WERI-Rb-1 (cell line): ENCODE measurements around the gene ATP7B.

ENCODE experiments used
- DNase-seq: peaks from one replicate; pipeline ENCODE4 v3.0.0-alpha.2; 2020
- H3K27ac ChIP-seq: fragments of 250-450 bp; sonication (Bioruptor Pico); 2 replicates; pipeline ENCODE4 v1.5.1; 2020; ENCODE audit warnings: mild to moderate bottlenecking, moderate library complexity
- H3K27me3 ChIP-seq: fragments of 250-450 bp; sonication (Bioruptor Pico); 2 replicates; pipeline ENCODE4 v1.5.1; 2021; ENCODE audit warnings: mild to moderate bottlenecking, low read depth, moderate library complexity; ENCODE audit not compliant: insufficient read depth, severe bottlenecking
- H3K36me3 ChIP-seq: fragments of 250-450 bp; sonication (Bioruptor Pico); 2 replicates; pipeline ENCODE4 v1.5.1; 2020; ENCODE audit warnings: mild to moderate bottlenecking, moderate library complexity
- H3K4me3 ChIP-seq: 2 replicates; pipeline ENCODE4 v1.5.1; 2011; ENCODE audit warnings: low read depth, mild to moderate bottlenecking, control low read depth, low read length
- H3K9me3 ChIP-seq: fragments of 250-450 bp; sonication (Bioruptor Pico); 2 replicates; pipeline ENCODE4 v1.5.1; 2021; ENCODE audit warnings: mild to moderate bottlenecking, moderate library complexity; ENCODE audit not compliant: severe bottlenecking
- TF ChIP-seq, protein P1 (sequence below): IDR thresholded peaks from 2 replicates; pipeline ENCODE4 v1.5.1; 2011; ENCODE audit warnings: low read depth, mild to moderate bottlenecking, control low read depth, inconsistent platforms, low read length

The ATP7B gene

DNA sequence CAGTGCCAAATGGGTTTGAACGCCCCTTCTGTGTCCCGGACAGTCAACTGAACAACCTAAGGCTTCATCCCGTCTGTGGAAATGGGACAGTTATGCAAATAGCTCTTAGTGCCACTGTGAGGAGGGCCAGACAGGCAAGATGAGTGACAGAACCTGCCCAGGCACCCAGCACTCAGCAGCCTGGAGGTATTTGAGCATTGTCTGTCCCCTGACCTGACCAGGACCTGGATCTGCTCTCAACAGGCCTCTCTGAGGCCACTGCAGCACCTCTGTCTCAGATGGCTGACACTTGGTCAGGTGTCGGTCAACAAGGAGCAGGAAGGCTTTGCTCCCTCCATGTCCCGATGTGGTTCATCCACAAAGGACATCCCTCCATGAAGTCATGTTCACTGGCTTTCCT is 81.6 kb downstream of the ATP7B start:
- TF ChIP-seq, protein P1, sequence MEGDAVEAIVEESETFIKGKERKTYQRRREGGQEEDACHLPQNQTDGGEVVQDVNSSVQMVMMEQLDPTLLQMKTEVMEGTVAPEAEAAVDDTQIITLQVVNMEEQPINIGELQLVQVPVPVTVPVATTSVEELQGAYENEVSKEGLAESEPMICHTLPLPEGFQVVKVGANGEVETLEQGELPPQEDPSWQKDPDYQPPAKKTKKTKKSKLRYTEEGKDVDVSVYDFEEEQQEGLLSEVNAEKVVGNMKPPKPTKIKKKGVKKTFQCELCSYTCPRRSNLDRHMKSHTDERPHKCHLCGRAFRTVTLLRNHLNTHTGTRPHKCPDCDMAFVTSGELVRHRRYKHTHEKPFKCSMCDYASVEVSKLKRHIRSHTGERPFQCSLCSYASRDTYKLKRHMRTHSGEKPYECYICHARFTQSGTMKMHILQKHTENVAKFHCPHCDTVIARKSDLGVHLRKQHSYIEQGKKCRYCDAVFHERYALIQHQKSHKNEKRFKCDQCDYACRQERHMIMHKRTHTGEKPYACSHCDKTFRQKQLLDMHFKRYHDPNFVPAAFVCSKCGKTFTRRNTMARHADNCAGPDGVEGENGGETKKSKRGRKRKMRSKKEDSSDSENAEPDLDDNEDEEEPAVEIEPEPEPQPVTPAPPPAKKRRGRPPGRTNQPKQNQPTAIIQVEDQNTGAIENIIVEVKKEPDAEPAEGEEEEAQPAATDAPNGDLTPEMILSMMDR, result no peak
- H3K36me3 ChIP-seq, result no peaks in the 10 kb centered on the region
- H3K27ac ChIP-seq, result no peak overlapping the region
- H3K27me3 ChIP-seq, result no peaks in the 10 kb centered on the region
- no peak overlapping the region for H3K4me3 ChIP-seq
- no peak for DNase-seq
- no peaks in the 10 kb centered on the region for H3K9me3 ChIP-seq

DNA sequence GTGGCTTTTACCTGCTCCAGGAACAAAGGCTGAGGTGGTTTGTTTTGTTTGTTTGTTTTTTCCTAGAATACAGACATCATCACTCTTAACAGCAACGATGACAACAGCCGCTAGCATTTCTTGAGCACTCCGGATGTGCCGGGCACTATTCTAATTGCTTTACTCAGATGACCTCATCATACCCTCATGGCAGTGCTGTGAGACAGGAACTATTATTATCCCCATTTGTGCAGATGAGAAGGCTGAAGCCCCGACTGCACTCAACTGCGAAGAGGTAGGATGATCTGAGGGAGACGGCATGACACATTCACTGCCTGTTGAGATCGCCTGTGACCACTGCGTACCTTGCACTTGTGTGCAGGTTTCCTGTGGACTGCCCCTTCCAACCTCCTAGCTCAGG is 83.0 kb downstream of the ATP7B start:
- TF ChIP-seq, protein P1, result no peak
- no peaks in the 10 kb centered on the region for H3K27me3 ChIP-seq
- DNase-seq, result peak; percentile 31

DNA sequence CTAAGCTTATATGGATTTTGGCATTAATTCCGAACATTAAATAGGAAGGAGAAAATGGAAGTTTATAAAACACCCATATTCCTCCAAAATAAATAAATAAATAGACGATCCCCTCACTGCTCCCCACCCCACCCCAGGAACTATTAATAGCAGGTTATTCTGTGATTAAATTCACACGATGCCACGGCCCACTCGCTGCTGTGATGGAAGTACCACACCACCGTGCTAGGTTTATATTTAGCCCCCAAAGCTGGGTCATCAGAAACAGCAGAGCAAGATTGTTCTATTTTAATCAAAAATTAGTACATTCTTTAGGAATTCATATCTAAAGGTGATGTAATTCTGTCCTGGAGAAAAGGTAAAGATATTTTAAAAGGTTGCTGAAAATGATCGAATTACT is 84.1 kb downstream of the ATP7B start:
- Histone ChIP-seq H3K27me3 (no peaks in the 10 kb centered on the region), H3K9me3 (no peaks in the 10 kb centered on the region), H3K4me3 (no peak overlapping the region), H3K36me3 (no peaks in the 10 kb centered on the region), H3K27ac (no peak overlapping the region)
- DNase-seq, result no peak
- TF ChIP-seq, protein P1, result no peak

More for the DNA sequence above, 83.0 kb downstream of the ATP7B start:
- no peaks in the 10 kb centered on the region for H3K9me3 ChIP-seq
- 0 out of 2 replicates have a peak overlapping the region, but pooled peaks have one; percentile 37 for H3K27ac ChIP-seq
- H3K36me3 ChIP-seq, result no peaks in the 10 kb centered on the region
- H3K4me3 ChIP-seq, result 0 out of 2 replicates have a peak overlapping the region, but pooled peaks have one; percentile 14

DNA sequence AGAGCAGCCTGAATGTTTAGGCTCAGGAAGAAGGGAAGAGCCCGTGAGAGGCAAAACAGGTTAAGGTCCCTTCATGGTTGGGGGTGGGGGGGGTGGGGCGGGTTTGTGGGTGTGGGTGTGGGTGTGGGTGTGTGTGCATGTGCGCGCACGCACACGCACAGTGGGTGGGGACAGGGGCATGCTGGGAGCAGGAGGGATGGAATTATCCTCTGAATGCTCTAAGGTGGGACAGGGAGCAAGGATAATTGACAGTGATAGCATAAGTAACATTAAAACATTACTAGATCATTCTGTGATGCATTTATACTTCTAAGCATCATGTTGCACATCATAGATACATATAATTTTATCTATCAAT is 84.7 kb downstream of the ATP7B start:
- Histone ChIP-seq H3K27me3 (no peaks in the 10 kb centered on the region), H3K9me3 (no peaks in the 10 kb centered on the region), H3K4me3 (no peak overlapping the region), H3K36me3 (no peaks in the 10 kb centered on the region), H3K27ac (no peak overlapping the region)
- TF ChIP-seq, protein P1, result no peak
- DNase-seq, result no peak

DNA sequence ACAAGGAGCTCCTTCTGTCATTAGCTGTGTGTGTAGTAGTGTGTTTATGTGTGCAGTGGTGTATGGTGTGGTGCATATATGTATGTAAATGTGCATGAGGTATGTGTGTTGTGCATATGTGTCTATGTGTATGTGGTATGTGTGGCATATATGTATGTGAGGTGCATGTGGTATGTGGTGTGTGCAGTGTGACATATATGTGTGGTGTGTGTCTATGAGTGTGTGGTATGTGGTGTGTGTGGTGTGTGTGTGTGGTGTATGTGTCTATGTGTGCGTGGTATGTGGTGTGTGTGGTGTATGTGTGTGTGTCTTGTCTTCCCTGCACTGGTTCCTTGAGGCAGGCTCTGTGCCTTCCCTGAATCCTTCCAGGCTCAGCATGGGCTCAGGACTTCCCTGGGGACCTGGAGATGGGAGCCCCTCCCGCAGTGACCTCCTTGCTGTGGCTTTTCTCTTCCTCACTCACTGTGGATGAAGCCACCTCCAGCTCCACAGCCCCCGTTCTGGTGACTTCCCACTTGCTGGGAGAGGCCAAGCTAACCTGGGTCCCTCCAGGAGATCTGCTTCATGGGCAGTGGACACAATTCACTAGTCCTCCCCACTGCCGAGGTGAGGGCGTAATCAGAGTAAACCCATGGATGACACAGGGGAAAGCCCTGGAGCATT is 85.3 kb downstream of the ATP7B start:
- H3K9me3 ChIP-seq, result no peaks in the 10 kb centered on the region
- DNase-seq, result no peak
- TF ChIP-seq, protein P1, result no peak
- H3K36me3 ChIP-seq, result no peaks in the 10 kb centered on the region
- no peak overlapping the region for H3K27ac ChIP-seq
- H3K4me3 ChIP-seq, result no peak overlapping the region
- H3K27me3 ChIP-seq, result no peaks in the 10 kb centered on the region
